OCI-LY3 (cell line): ENCODE measurements around the gene FTO.

Source experiments
- CTCF ChIP-seq: fragments of 200-600, 300-600 bp; sonication (generic); IDR thresholded peaks from 2 replicates; pipeline ENCODE4 v1.5.1; 2014; ENCODE audit warnings: antibody characterized with exemption, low read length, low read depth
- EZH2phosphoT487 ChIP-seq: fragments of 200-600 bp; shearing (Covaris generic); IDR thresholded peaks from 2 replicates; pipeline ENCODE4 v1.6.1; 2018; ENCODE audit warnings: antibody characterized with exemption, mixed run types, low read depth

- TF ChIP-seq CTCF: no peak
- TF ChIP-seq EZH2phosphoT487: no peak
Observed at GRCh38 chr16:54178478-54178976, 474.6 kb downstream of the FTO start.
